ENCODE data around the gene SOX21. TPM values are rescaled to one million over a fixed set of nuclear protein-coding genes. Genes with fewer than 3 reads are reported as not detected.

The SOX21 gene
- polyA plus RNA-seq, 1 donor (not counting 4 experiments of a cell fraction or from before 2014, with no cell fraction given) = not detected

DNA sequence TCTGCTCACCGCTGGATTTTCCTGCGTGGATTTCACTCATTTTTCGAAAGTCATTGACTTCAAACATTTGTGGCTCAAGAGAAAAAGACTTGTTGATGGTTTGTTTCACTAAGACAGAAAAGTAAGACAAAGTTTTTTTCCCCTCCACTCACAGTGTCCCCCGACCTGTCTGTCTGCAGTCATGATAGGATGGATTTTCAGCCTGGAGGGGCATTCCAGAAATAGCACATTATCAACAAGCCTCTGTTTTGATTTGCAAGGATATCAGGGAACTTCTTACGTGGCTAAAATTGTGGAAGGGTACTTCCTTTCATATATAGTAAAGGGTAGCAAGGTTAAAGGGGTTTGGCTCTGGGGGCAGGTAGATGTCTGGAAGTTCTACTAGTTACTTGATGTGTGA, 11.8 kb downstream of the SOX21 start:
- TF ChIP-seq EZH2 (IDR thresholded peaks at IDR 0.05; ENCODE audit: low read length) (no peak), CTCF (optimal IDR thresholded peaks at IDR 0.05 in 1 of 3, IDR thresholded peaks at IDR 0.05 in 1 of 3, conservative IDR thresholded peaks at IDR 0.05 in 1 of 3; ENCODE audit: extremely low read depth in 1 of 3, insufficient read depth in 2 of 3, low read length in 3 of 3) (no peak)
- no peak overlapping the region for H3K4me3 ChIP-seq (ENCODE audit: control insufficient read depth in 2 of 3, extremely low read depth in 1 of 3, insufficient read depth in 2 of 3, low read depth in 1 of 3, low read length in 3 of 3)
- FAIRE-seq (no peak), DNase-seq (ENCODE audit: low read depth, low spot score) (no peak)
- H2AFZ ChIP-seq (ENCODE audit: control insufficient read depth, low read length) = no peak overlapping the region
- no peak overlapping the region for H3K9ac ChIP-seq (ENCODE audit: control insufficient read depth, extremely low read depth, insufficient read depth, low read length)
- no peaks in the 10 kb centered on the region for H4K20me1 ChIP-seq (ENCODE audit: control insufficient read depth, extremely low read depth, insufficient read depth, low read length)
- H3K4me1 ChIP-seq (ENCODE audit: control insufficient read depth, extremely low read depth, insufficient read depth, low read length) = no peaks in the 10 kb centered on the region
- H3K79me2 ChIP-seq (ENCODE audit: control insufficient read depth, insufficient read depth, low read length) = no peaks in the 10 kb centered on the region
- H3K27ac ChIP-seq (ENCODE audit: control insufficient read depth, insufficient read depth, low read length) = no peak overlapping the region
- dilution Hi-C loops (cut with MboI; ENCODE audit: extremely low pct_ligation_motif_present, low sequenced_read_pairs) = no loop called here
- H3K9me3 ChIP-seq (ENCODE audit: control insufficient read depth, low read depth, low read length) = no peaks in the 10 kb centered on the region
- peaks cover 32% of the 10 kb centered on the region for H3K27me3 ChIP-seq (ENCODE audit: control insufficient read depth, extremely low read depth, insufficient read depth, low read length)
- H3K4me2 ChIP-seq (ENCODE audit: control insufficient read depth, extremely low read depth, insufficient read depth, low read depth, low read length) = no peak overlapping the region
- no peaks in the 10 kb centered on the region for H3K36me3 ChIP-seq (ENCODE audit: control insufficient read depth in 2 of 2, extremely low read depth in 1 of 2, insufficient read depth in 2 of 2, low read length in 2 of 2)
- H3K9me1 ChIP-seq (ENCODE audit: control insufficient read depth, extremely low read depth, insufficient read depth, low read length) = no peaks in the 10 kb centered on the region

DNA sequence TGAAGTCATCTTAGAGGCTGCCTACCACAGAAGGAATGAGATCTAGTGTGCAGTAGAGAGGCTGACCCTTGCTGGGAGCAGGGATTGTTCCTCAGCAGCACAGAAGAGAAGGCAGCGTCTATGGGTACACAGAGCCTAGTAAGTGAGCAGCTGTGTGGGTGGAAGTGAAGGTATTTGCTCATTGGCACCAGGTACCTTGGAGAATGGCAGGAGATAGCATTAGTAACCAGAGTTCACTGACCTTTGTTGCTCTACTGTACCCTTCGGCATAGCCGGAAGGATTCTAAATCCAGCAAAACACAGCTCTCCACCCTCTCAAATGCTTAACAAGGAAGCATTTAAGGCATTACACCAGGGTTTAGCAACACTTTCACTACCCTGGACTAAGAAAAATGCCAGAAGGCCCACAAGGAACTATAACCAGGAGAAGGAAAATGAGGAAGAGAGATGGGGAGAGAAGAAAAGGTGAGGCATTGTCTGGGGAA, 12.3 kb downstream of the SOX21 start:
- Histone ChIP-seq H3K9me3 (ENCODE audit: control insufficient read depth, low read depth, low read length) (no peaks in the 10 kb centered on the region), H3K36me3 (ENCODE audit: control insufficient read depth in 2 of 2, extremely low read depth in 1 of 2, insufficient read depth in 2 of 2, low read length in 2 of 2) (no peaks in the 10 kb centered on the region), H3K79me2 (ENCODE audit: control insufficient read depth, insufficient read depth, low read length) (no peaks in the 10 kb centered on the region), H4K20me1 (ENCODE audit: control insufficient read depth, extremely low read depth, insufficient read depth, low read length) (no peaks in the 10 kb centered on the region), H3K9ac (ENCODE audit: control insufficient read depth, extremely low read depth, insufficient read depth, low read length) (no peak overlapping the region), H3K4me3 (ENCODE audit: control insufficient read depth in 2 of 3, extremely low read depth in 1 of 3, insufficient read depth in 2 of 3, low read depth in 1 of 3, low read length in 3 of 3) (no peak overlapping the region), H3K27me3 (ENCODE audit: control insufficient read depth, extremely low read depth, insufficient read depth, low read length) (peaks cover 29% of the 10 kb centered on the region), H3K4me1 (ENCODE audit: control insufficient read depth, extremely low read depth, insufficient read depth, low read length) (no peaks in the 10 kb centered on the region), H3K4me2 (ENCODE audit: control insufficient read depth, extremely low read depth, insufficient read depth, low read depth, low read length) (no peak overlapping the region), H3K9me1 (ENCODE audit: control insufficient read depth, extremely low read depth, insufficient read depth, low read length) (no peaks in the 10 kb centered on the region), H3K27ac (ENCODE audit: control insufficient read depth, insufficient read depth, low read length) (no peak overlapping the region), H2AFZ (ENCODE audit: control insufficient read depth, low read length) (no peak overlapping the region)
- dilution Hi-C loops (cut with MboI; ENCODE audit: extremely low pct_ligation_motif_present, low sequenced_read_pairs) = no loop called here
- FAIRE-seq (no peak), DNase-seq (ENCODE audit: low read depth, low spot score) (no peak)
- TF ChIP-seq EZH2 (IDR thresholded peaks at IDR 0.05; ENCODE audit: low read length) = no peak
- TF ChIP-seq CTCF (optimal IDR thresholded peaks at IDR 0.05 in 1 of 3, IDR thresholded peaks at IDR 0.05 in 1 of 3, conservative IDR thresholded peaks at IDR 0.05 in 1 of 3; ENCODE audit: extremely low read depth in 1 of 3, insufficient read depth in 2 of 3, low read length in 3 of 3) = no peak
